Measurements from ENCODE around the gene WDR11.

The WDR11 gene, protein sequence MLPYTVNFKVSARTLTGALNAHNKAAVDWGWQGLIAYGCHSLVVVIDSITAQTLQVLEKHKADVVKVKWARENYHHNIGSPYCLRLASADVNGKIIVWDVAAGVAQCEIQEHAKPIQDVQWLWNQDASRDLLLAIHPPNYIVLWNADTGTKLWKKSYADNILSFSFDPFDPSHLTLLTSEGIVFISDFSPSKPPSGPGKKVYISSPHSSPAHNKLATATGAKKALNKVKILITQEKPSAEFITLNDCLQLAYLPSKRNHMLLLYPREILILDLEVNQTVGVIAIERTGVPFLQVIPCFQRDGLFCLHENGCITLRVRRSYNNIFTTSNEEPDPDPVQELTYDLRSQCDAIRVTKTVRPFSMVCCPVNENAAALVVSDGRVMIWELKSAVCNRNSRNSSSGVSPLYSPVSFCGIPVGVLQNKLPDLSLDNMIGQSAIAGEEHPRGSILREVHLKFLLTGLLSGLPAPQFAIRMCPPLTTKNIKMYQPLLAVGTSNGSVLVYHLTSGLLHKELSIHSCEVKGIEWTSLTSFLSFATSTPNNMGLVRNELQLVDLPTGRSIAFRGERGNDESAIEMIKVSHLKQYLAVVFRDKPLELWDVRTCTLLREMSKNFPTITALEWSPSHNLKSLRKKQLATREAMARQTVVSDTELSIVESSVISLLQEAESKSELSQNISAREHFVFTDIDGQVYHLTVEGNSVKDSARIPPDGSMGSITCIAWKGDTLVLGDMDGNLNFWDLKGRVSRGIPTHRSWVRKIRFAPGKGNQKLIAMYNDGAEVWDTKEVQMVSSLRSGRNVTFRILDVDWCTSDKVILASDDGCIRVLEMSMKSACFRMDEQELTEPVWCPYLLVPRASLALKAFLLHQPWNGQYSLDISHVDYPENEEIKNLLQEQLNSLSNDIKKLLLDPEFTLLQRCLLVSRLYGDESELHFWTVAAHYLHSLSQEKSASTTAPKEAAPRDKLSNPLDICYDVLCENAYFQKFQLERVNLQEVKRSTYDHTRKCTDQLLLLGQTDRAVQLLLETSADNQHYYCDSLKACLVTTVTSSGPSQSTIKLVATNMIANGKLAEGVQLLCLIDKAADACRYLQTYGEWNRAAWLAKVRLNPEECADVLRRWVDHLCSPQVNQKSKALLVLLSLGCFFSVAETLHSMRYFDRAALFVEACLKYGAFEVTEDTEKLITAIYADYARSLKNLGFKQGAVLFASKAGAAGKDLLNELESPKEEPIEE

DNA sequence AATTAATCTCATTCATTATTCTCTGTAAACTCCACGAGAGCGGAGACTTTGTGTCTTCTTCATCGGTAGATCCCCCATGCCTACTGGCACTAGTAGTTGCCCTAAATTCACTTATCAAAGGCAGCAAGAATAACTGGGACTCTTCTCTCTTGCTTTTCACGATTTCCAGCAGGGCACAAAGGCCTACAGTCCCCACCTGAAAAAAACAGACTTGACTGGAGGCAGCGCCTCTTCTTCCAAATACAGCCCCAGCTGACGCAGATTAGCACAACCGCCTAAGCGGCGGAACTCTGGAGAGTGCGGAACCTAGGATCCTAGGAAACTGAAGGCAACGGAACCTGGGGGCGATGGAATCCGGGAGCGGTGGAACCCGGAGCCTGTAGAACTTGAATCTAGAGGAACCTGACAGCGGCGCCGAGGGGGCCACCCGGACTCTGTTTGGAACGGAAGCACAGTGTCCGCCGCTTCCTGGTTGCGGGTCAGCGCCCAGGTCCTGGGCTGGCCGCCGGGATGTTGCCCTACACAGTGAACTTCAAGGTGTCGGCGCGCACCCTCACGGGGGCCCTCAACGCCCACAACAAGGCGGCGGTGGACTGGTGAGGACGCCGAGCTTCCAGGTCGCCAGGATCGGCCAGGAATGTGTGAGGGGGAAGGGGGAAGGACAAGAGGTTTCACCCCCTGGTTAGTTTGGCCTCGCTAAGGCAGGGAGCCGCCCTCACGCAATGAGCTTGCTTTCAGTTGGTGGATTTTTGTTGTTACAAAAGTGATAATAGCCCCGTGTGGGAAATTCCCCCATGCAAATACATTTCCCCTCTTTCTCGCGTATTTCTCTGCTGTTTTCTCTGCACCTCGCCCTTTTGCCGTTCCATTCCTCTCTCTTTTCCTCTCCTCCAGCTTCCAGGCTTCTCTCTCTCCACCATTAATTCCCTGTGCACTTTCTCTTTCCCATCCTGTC lies at the start of gene WDR11:
Gene WDR11, plus strand, starts transcription at position 452 of the 955 bp plus-strand sequence. Its CDS starts 59 bp downstream, at position 511.
- ATAC-seq = peak; percentile 91 to 92

DNA sequence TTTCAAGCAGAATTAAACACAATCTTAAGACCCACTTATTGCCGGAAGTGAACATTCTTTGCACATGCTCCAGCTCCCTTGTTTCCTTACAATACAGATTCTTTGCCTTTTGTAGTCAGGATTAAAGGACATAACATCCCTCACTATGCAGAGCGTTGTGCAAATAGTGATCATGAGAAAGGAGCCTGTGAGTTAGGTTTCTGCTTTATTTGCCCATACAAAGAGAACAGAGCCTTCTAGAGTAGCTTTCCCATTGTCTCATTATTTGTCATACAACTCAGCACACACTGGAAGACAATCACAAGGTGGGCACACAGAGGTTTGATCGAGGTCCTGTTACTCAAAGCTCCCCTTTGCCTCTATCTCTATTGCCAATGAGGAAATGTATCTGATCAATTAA lies 48.2 kb upstream of the WDR11 start:
- ATAC-seq = no peak

DNA sequence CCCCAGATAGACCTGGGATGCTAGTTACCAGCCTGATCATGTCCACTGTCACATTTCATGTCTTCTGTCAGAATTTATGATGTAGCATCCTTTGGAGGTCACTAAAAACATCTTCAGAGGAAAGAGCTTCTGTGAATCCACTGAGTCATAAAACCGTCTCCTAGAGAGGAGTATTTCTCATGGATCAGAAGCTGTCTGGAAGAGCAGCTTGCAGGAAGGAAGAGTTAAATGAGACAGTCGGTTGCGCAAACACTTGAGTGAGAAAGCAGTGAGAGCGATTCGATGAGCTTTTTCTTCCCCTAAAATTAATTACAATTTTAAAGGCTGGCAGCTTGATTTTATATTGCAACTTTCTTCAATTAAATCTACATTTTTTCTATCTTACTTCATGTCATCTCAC lies 47.2 kb upstream of the WDR11 start:
- no peak for ATAC-seq

DNA sequence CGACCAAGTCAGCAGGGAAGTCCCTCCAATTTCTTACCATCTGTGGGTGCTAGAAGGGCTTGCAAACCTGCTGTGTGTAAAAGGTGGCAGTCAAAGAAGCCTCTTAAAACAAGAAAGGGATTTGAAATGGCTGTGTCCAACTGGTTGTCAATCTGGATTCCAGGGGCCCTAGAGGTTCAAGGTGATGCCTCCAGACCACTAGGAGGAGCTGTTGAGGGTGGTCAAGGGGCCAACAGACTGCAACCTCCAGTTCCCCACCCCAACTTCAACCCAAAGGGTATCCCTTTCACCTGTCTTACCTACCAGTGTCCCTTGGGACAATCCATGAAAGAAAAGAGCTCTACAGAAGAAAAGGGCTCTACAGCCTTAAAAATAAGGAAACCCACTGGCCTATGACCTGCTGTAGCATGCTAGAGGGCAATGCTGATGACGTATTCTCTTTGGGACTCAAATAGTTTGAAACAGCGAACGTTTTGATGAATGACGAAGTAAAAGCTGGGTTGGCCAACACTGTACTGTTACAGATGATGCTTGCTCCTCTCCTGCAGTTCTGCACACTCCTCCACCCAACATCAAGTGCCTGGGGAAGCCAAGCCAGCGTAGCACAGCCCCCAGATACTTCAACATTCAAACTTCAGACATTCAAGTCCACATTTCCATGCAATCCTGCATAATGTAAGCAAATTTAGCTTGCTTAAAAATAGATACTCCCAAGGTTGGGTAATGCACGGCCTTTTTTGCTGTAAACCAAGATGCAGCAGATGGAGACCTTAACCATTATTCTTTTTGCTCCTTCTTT lies 45.9 kb upstream of the WDR11 start:
- no peak for ATAC-seq

DNA sequence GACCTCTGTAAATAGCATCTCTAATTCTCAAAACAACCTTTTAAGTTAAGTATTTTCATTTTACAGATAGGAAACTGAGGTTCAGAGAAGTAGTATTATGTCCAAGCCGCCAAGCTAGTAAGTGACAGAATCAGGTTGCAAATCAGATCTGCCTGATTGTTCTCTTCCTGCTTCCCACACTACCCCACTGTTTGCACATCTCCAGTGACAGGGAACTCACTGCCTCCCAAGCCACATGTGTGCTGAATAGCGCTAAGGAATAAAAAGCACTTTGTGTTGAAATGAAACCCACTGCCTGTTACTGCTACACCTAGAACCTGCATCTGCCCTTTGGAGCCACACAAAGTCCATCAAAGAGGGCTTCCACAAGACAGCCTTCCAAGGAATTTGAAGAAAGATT lies 45.1 kb upstream of the WDR11 start:
- no peak for ATAC-seq

DNA sequence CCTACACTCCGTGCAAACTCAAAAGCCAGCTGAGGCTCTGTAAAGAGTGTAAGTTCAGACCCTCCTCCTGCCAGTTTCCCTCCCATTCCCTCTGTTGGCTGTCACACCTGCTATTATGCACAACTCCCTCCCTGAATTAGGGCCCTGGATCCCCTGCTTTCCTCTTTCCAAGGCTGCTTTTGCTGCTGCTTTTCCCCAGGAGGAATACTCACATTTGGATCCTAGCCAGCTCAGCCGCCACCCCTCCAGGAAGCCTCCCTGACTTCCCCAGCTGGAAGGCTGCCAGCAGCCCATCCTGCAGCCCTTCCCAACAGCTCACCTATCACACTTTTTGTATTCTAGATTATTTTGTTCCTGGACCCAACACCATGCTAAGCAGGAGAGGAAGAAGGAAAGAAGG lies 40.9 kb upstream of the WDR11 start:
- no peak for ATAC-seq

DNA sequence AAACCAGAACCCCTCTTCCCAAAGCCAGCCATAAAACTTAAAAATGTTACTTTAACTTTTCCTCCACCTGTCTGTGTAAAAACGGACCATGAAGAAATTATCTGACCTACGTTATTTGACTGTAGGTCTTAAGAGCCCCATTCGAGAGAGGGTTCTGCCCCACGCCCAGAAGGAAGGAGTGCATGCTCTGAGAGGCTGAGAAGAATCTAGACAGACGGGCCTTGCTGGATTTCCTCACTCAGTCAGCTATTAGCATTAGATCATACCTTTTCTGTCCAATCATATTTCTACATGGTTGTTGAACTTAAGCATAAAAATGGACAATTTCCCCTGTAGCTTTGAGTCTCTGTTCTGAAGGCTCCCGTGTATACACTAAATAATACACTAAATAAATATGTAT lies 38.1 kb upstream of the WDR11 start:
- no peak for ATAC-seq

DNA sequence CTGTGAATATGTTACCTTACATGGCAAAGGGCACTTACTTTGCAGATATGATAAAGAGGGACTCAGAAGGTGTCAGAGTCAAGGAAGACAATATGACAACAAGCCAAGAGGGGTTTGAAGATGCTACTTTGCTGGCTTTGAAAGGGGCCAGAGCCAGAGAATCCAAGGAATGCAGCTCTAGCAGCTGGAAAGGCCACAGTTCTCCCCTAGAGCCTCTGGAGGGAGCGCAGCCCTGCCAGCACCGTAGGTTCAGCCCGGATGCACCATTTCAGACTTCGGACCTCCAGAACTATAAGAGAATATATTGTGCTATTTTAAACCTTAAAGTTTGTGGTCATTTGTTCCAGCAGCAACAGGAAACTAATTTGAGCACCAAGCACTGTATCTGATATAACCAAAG lies 32.9 kb upstream of the WDR11 start:
- no peak for ATAC-seq

DNA sequence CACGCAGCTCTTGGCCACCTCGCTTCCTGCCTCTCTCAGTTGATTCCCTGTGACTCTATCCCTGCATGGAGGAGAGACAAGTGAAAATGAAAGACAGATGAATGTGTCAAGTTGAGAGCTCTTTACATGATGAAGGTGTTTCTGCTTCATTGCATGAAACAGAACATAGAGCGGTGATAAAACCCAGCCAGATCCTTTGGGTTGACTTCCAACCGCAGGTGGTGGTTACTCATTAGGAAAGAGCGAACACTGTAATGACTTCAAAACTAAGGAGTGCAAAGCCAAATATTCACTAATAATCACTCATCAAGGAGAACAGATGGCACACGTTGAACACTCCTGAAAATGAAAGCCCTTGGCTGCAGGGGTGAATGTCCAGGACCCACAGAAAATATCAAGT lies 31.8 kb upstream of the WDR11 start:
- no peak for ATAC-seq

DNA sequence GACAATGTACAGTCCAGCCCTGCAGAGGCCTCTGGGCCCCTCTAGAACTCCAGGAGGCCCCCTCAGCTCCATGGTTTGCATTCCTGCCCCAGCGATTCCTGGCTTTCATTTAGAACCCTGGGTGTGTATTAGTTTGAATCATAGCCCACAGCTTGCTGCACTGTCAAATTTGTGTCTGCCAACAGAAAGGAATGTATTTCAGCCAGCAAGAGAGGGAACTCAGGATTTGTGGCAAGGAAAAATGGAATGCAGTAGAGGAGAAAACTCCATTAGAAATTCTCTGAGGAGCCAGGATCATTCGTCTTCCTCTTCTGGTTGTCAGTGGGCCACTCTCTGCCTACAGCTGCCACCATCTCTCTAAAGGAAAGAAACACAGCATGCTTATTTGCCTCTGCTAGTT lies 27.9 kb upstream of the WDR11 start:
- no peak for ATAC-seq

DNA sequence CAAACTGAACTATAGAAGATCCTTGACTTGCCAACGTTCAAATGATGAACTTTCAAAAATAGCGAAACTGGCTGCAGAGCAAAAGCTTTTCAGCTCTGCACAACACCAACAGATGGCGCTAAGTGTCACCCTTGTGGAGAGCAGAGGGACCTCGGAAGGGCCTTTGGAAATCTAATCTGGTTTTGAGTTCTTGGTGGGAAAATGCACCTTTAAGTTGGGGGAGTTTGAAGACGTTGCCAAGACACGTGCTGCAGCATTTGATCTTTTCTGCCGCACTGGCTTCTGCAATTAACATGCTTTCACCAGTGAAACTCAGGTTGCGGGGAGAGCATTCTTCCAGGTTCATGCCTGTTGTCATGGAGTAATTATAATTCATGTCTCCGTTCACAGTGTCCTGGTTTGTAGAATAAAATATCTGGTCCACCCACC lies 26.3 kb upstream of the WDR11 start:
- ATAC-seq = no peak

DNA sequence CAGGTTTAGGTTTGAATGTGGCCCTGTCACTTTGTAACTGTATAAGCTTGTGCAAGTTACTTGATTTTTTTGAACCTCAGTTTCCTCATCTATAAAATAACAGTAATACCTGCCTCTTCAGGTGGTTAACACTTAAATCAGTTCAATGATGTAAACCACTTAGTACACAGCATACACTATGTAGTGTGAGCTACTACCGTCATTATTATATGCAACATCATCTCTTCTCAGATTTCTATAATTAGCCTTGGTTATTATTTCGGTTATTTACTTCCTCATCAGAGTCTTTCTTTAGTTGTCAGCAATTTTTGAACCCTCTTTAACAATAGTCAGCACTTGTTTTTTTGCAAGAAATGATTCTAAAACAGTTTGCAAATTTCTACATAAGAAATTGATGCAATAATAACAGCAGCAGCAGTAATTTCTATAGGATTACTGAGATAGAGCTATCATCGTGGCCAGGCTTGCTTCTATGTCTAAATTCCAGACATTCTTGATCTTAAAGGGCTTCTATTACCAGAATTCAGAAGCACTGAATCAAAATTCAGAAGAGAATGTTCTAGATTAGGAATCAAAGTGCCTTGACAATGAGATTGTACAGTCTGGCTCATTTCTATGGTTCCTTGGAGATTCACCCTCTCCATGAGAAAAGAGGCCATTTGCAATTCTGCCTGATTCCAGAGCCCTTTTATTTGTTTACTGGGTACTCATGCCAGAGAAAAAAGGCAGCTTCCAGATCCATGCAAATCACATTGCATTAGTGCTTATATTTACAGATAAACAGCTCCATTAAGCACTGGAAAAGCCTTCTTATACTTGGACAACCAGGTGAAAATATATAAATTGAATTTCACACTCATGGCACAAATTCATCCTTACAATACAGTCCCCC lies 25.0 kb upstream of the WDR11 start:
- ATAC-seq = no peak

DNA sequence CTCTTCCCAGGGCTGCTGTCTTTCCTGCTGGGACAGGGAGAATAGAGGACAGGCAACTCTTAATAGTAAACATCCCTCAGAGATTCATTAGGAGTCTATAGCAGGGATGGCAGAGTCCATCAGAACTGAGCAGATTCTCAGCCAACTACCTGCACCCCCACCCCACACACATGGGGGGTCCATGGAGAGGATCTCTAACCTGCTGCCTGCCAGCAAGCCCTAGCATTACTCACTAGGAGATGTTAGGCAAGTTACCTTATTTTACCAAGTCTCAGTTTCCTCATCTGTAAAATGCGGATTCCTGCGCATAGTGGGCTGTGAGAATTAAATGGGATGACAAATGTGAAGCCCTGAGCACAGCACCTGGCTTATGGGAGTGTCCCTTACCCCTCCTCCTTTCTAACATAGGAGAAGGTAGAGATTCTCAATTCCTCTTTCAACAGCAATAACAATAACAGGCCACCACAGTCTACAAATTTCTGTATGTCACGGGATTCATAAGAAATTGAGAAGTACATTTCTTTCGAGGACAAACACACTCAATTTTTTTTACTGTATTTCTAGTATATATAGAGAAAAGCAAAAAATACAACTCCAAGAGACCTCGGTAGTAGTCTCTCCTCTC lies 23.8 kb upstream of the WDR11 start:
- no peak for ATAC-seq

DNA sequence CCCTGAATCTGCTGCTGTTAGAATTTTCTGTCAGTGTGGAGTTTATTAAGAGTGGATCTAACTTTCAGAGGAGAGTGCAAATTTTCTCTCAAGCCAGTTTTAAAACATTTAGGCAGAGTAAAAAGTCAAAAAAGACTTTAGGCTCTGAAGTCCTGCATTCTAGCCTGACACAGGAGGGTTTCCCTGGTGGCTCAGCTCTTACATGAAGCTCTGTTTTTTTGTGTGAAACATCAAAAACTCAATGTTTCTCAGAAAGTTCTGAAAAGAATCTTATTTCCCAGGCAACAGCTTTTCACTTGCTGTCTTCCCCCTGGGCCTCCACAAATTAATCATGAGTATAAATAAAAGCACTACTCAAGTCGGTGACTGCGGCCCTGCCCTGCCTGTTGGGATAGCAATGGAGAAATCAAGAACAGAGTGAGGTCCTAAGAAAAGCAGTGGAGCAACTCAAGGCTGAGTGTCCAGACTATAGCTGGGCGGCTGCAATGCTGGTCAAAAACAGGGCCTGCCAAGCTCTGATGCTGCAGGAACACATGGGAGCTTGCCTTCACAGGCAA lies 22.3 kb upstream of the WDR11 start:
- no peak for ATAC-seq

DNA sequence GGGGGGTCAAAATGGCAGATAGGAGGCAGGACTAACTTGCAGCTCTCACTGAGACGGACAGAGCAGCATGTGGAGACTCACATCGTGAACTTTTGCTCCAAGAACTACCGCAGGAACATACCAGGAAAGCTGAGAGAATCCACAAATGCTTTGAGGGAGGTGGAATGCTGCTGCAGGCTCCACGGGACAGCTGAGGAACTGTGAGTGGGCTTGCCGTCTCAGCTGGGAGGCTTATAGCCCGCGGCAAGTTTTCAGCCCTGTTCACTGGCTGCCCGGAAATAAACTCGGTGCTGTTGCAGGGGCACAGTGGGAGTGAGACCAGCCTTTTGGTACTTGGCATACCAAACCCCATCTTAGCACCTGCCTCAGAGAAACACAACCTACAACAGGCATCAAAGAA lies 19.1 kb upstream of the WDR11 start:
- no peak for ATAC-seq

DNA sequence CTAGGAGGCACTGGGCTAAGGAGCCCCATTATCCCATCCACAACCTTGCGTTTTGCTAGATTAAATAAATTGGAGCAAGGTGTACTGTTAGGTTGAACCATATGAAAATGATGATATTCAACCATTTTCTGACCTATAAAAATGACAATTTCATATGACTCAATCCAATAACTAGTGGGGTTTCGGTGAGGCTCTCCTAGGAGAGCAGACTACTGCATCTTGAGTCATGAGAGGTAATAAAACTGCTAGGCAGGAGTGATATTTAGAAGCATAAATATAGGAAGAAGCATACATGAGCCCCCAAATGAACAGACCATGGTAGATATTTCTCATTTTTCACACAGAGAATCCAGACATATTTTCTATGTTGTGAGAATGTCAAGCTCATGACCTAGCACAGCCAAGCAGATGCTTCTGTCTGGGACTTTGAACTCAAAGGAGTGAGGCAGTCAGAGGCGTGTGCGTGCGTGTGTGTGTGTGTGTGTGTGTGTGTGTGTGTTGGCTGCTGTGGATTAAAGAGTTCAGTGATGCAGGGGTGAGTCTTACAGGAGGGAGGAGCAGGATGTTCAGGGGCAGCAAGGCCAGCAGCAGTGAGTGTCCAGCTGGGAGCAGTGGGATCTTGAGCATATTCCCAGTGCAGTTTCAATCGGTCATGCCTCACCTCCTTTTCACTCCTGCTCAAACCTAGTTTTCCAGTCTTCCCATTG lies 17.8 kb upstream of the WDR11 start:
- ATAC-seq = no peak

DNA sequence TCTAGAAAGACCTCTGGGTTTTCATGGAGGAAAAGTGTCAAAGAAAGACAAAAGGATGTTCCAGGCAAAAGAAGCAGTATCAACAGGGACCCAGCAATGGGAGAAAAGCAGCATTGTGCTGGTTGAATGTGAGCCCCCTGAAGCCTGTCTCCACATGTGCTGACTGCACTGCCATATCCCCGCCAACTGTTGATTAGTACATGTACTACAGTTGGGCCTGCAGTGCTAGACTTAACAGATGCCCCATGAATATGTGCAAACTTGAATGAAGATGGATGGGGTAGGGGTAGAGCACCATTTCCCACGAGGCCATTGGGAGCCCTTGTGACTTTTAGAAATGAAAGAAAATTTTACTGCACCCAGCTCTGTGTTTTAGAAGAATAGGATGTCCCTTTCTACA lies 15.6 kb upstream of the WDR11 start:
- no peak for ATAC-seq

DNA sequence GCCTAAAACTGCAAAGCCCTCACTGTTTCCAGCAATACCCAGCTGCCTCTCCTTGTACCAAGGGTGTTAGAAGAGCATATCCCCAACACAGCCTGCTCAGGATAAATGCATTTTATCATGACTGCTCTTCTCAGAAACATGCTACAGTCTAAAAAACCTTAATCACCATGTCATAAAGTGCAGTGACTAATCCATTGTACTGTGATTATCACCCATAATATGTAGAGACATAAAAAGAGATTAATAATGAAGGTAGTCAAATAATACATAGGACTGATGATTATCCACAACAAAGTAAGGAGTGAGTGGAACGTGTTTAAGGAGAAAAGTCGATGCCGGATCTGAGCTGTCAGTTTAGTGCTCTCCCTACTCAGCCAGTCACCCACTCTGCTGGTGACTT lies 12.2 kb upstream of the WDR11 start:
- ATAC-seq = no peak

Measured in activated CD4-positive, CD25-positive, alpha-beta regulatory T cell treated with anti-CD3 and anti-CD28 coated beads, Interleukin-2, amount 50 U/mL, for 24 hours (primary cell).